Measurements from ENCODE around the gene ITGB3BP. TPM values are rescaled to one million over a fixed set of nuclear protein-coding genes. Genes with fewer than 3 reads are reported as not detected.

The ITGB3BP gene
- total and polyA plus RNA-seq, 2 of the 4 experiments (the other 2 are of a cell fraction): 8.1 to 11.9 TPM

DNA sequence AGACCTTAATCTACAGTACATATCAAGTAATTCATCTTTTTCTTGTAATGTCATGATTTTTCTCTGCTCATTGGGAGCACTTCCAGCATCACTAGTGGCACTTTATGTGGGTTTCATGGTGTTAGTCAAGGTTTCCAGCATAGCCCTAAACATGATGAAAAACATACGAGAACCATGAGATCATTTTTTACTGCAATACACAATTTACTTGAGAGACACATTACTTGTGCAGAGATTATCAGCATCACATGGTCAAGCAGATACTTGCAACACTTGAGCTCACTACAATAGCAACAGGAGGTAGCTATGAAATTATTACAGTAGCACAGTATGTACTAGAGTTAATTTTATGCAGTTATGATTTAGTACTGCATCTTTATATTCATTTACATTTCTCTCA lies 36.4 kb downstream of the ITGB3BP start:
- Histone ChIP-seq H3K18ac (ENCODE audit: low read depth, low read length) (no peak overlapping the region), H3K23ac (ENCODE audit: low read depth, low read length) (no peak overlapping the region), H3K4ac (ENCODE audit: low read depth, low read length) (no peak overlapping the region), H2AK5ac (ENCODE audit: low read depth, low read length) (no peak overlapping the region), H4K5ac (ENCODE audit: low read depth, low read length) (no peak overlapping the region), H3K56ac (ENCODE audit: extremely low read depth, insufficient read depth, low read length) (no peak overlapping the region), H3K9me3 (ENCODE audit: control insufficient read depth, insufficient read depth, low read length) (no peaks in the 10 kb centered on the region), H3K79me1 (ENCODE audit: low read depth in 1 of 2, low read length in 2 of 2) (no peaks in the 10 kb centered on the region), H3K14ac (replicated peaks; ENCODE audit: low read depth, low read length) (no peak overlapping the region), H3K36me3 (ENCODE audit: control insufficient read depth, insufficient read depth, low read length) (no peaks in the 10 kb centered on the region), H4K20me1 (ENCODE audit: insufficient read depth, low read length) (no peaks in the 10 kb centered on the region), H3K27me3 (ENCODE audit: control insufficient read depth, insufficient read depth, low read length) (no peaks in the 10 kb centered on the region), H2BK15ac (ENCODE audit: low read depth, low read length) (no peak overlapping the region), H2BK120ac (ENCODE audit: low read depth, low read length) (no peak overlapping the region), H3K9ac (ENCODE audit: low read depth, low read length) (no peak overlapping the region), H3K27ac (ENCODE audit: insufficient read depth, low read length) (no peak overlapping the region), H2BK5ac (ENCODE audit: low read depth, low read length, poor library complexity, severe bottlenecking) (no peak overlapping the region), H3K4me2 (ENCODE audit: low read depth, low read length) (no peak overlapping the region), H3K9me1 (ENCODE audit: insufficient read depth, low read length) (peaks cover 3% of the 10 kb centered on the region; the same call in 1 of the 2 replicates), H2BK20ac (ENCODE audit: low read depth, low read length) (no peak overlapping the region), H3K4me3 (ENCODE audit: insufficient read depth, low read depth, low read length) (no peak overlapping the region), H3K4me1 (ENCODE audit: control insufficient read depth, insufficient read depth, low read length) (peaks cover 2% of the 10 kb centered on the region), H2AFZ (replicated peaks; ENCODE audit: low read length, poor library complexity) (no peak overlapping the region), H4K8ac (ENCODE audit: low read depth in 2 of 2, low read length in 2 of 2) (no peak overlapping the region), H4K91ac (ENCODE audit: insufficient read depth, low read depth, low read length) (no peak overlapping the region), H2AK9ac (replicated peaks; ENCODE audit: low read depth, low read length, poor library complexity) (no peak overlapping the region)
- WGBS, 2 experiments (ENCODE audit: extremely low coverage in 2 of 2, insufficient read length in 1 of 2): no CpG with 5 or more reads among the region's 1 CpG
- in situ Hi-C loops (cut with MboI; ENCODE audit: low sequenced_read_pairs): no loop called here
- no TSS peak for BruUV-seq (replicated peaks)
- ATAC-seq (ENCODE audit: low read depth): peak; percentile 27
- intact Hi-C loops (cut with micrococcal nuclease): no loop called here
- dilution Hi-C loops (cut with HindIII; ENCODE audit: low sequenced_read_pairs, unreplicated experiment): no loop called here
- POLR2A ChIA-PET (ENCODE audit: unreplicated experiment): no interaction called here
- TF ChIP-seq RCOR1 (IDR thresholded peaks at IDR 0.05; ENCODE audit: insufficient replicate concordance, low read length) (no peak), CEBPB (IDR thresholded peaks at IDR 0.05; ENCODE audit: low read depth, low read length) (0 out of 2 replicates have a peak, but pooled peaks have one; percentile 17)
- TF ChIP-seq, protein P1, sequence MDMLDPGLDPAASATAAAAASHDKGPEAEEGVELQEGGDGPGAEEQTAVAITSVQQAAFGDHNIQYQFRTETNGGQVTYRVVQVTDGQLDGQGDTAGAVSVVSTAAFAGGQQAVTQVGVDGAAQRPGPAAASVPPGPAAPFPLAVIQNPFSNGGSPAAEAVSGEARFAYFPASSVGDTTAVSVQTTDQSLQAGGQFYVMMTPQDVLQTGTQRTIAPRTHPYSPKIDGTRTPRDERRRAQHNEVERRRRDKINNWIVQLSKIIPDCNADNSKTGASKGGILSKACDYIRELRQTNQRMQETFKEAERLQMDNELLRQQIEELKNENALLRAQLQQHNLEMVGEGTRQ (IDR thresholded peaks at IDR 0.05; ENCODE audit: low read depth, low read length): peak; percentile 9; the same call in 1 of the 2 replicates
- CTCF ChIA-PET: no interaction called here
- DNase-seq: peak; percentile 63
